ENCODE measurements around the gene ALG14.

DNA sequence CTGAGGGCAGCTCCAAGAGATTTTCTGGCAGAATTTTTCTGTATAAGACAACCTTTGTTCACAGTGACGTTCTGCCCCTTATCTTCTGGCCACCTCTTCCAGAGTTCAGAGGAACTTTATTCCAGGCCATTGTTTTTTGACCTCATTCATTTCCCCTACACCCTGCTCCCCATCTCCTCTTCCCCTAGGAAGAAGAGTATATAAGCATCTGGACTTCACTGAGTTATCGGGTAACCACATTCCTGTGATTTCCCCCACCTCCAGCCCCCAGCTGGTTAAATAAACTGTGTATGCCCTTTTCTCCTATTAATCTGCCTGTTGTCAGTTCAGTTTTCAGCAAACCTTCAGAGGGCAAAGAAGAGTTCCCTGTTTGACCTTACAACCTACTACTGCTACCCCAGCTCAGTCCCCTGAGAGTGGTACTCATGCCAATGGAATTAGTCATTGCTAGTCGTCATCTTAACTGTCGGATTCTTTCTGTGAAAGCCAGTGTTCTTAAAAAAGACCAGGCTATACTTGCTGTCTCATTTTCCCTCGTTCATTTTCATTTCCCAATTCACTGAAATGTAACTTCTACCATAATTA, 14.3 kb upstream of the ALG14 start:
- TF ChIP-seq CTCF (conservative IDR thresholded peaks at IDR 0.05 in 1 of 2, IDR thresholded peaks at IDR 0.05 in 1 of 2; ENCODE audit: extremely low read depth in 1 of 2, insufficient read depth in 1 of 2, low read depth in 1 of 2, low read length in 2 of 2): no peak
- no peak for TF ChIP-seq EZH2 (IDR thresholded peaks at IDR 0.05; ENCODE audit: borderline replicate concordance, low read length)
